ENCODE measurements around the gene VAMP2. TPM values are rescaled to one million over a fixed set of nuclear protein-coding genes. Genes with fewer than 3 reads are reported as not detected.

The VAMP2 gene
- total RNA-seq, 1 donor from 2014 or later, result 97.7 TPM

DNA sequence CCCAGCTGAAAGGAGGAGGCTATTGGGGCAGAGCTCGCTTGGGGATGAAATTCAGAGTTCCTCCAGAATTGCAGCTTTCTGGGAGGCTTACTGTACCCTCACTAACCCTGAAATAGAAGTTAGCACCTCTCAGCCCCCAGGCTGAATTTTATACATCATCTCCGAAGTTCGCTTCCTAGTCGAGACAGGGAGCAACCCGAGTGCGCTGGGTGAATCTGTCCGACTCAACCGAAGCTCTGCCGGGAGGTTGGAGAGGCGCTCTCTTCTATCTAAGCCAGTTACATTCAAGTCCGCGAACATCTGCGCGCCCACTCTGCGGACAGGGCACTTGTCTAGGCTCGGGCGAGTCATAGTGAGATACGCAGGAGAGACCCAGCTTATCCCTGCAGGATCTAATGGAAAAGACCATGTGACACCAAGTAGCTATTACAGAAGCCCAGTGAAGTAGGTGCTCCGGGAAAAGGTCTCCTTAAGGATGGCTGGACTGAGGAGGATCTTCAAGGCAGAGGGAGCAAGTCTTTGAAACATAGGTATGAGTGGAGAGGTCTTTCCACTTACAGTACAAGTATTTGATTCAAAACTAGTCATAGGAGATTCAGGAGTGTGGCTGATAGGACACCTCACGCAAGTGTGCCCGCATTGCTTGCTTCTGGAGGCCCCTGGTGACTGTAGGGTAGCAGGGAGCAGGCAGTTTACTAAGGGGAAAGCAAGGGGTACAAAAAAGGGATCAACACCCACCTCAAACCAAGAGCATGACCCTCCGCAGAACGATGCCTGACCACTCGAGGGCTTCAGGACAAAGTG is 38.2 kb downstream of the VAMP2 start:
- TF ChIP-seq, protein P1, sequence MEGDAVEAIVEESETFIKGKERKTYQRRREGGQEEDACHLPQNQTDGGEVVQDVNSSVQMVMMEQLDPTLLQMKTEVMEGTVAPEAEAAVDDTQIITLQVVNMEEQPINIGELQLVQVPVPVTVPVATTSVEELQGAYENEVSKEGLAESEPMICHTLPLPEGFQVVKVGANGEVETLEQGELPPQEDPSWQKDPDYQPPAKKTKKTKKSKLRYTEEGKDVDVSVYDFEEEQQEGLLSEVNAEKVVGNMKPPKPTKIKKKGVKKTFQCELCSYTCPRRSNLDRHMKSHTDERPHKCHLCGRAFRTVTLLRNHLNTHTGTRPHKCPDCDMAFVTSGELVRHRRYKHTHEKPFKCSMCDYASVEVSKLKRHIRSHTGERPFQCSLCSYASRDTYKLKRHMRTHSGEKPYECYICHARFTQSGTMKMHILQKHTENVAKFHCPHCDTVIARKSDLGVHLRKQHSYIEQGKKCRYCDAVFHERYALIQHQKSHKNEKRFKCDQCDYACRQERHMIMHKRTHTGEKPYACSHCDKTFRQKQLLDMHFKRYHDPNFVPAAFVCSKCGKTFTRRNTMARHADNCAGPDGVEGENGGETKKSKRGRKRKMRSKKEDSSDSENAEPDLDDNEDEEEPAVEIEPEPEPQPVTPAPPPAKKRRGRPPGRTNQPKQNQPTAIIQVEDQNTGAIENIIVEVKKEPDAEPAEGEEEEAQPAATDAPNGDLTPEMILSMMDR (IDR thresholded peaks at IDR 0.05), result no peak
- peaks cover 12% of the 10 kb centered on the region for H3K36me3 Mint-ChIP-seq (ENCODE audit: low read depth)
- peaks cover 33% of the 10 kb centered on the region for H3K27me3 Mint-ChIP-seq
- POLR2A ChIA-PET, result interaction anchor here (1.1 to 4.2 kb wide), 11 partner anchors 9 to 171 kb away, joined by 3 to 40 read pairs (median 5); partner anchors contain the start of genes CTC1 and SLC25A35
- peak overlapping the region; percentile 57 for H3K27ac Mint-ChIP-seq
- peaks cover 66% of the 10 kb centered on the region for H3K4me1 Mint-ChIP-seq
- DNase-seq (no peak), ATAC-seq (ENCODE audit: low read depth) (no peak)
- peak overlapping the region; percentile 93 for H3K4me3 Mint-ChIP-seq
- CTCF ChIA-PET, result interaction anchor here (0.8 to 1.7 kb wide), 6 partner anchors 15 to 53 kb away, joined by 3 to 4 read pairs (median 3); no protein-coding TSS in a partner anchor
- intact Hi-C loops (cut with micrococcal nuclease), result no loop called here
- no peaks in the 10 kb centered on the region for H3K9me3 Mint-ChIP-seq

GRCh38 chr17:8123695-8124349 is 38.9 kb downstream of the VAMP2 start, which contains the start of gene HES7:
Gene HES7, minus strand, starts transcription at chr17:8124106. Its CDS starts 22 bp downstream, at chr17:8124084.
- Mint-ChIP-seq H3K9me3 (no peaks in the 10 kb centered on the region), H3K27me3 (peaks cover 36% of the 10 kb centered on the region), H3K27ac (peak within 1 kb of the TSS; percentile 61), H3K4me3 (peak within 1 kb of the TSS; percentile 93), H3K36me3 (ENCODE audit: low read depth) (peaks cover 17% of the 10 kb centered on the region), H3K4me1 (peaks cover 71% of the 10 kb centered on the region)
- POLR2A ChIA-PET, result interaction anchor here (0.8 to 5.2 kb wide), 13 partner anchors 10 to 267 kb away, joined by 3 to 46 read pairs (median 5); partner anchors contain the start of genes CTC1, NAA38 and SLC25A35
- CTCF ChIA-PET, result interaction anchor here (0.8 to 2.3 kb wide), 7 partner anchors 14 to 52 kb away, joined by 3 to 8 read pairs (median 3); no protein-coding TSS in a partner anchor
- TF ChIP-seq, protein P1 (IDR thresholded peaks at IDR 0.05), result no peak
- DNase-seq (no peak), ATAC-seq (ENCODE audit: low read depth) (no peak)
- intact Hi-C loops (cut with micrococcal nuclease), result no loop called here

GRCh38 chr17:8122924-8123694 is 39.6 kb downstream of the VAMP2 start:
- ATAC-seq (ENCODE audit: low read depth) (no peak), DNase-seq (peak; percentile 37)
- TF ChIP-seq, protein P1 (IDR thresholded peaks at IDR 0.05), result no peak
- peaks cover 79% of the 10 kb centered on the region for H3K4me1 Mint-ChIP-seq
- H3K27me3 Mint-ChIP-seq, result peaks cover 42% of the 10 kb centered on the region
- peak overlapping the region; percentile 61 for H3K27ac Mint-ChIP-seq
- peaks cover 18% of the 10 kb centered on the region for H3K36me3 Mint-ChIP-seq (ENCODE audit: low read depth)
- ChIA-PET CTCF (interaction anchor here (0.8 to 2.3 kb wide), 3 partner anchors 14 to 35 kb away, joined by 3 to 8 read pairs (median 4); no protein-coding TSS in a partner anchor), POLR2A (interaction anchor here (0.6 to 5.2 kb wide), 12 partner anchors 10 to 1924 kb away, joined by 3 to 46 read pairs (median 6); partner anchors contain the start of genes CTC1 and NAA38)
- peak overlapping the region; percentile 93 for H3K4me3 Mint-ChIP-seq
- intact Hi-C loops (cut with micrococcal nuclease), result no loop called here
- H3K9me3 Mint-ChIP-seq, result no peaks in the 10 kb centered on the region

DNA sequence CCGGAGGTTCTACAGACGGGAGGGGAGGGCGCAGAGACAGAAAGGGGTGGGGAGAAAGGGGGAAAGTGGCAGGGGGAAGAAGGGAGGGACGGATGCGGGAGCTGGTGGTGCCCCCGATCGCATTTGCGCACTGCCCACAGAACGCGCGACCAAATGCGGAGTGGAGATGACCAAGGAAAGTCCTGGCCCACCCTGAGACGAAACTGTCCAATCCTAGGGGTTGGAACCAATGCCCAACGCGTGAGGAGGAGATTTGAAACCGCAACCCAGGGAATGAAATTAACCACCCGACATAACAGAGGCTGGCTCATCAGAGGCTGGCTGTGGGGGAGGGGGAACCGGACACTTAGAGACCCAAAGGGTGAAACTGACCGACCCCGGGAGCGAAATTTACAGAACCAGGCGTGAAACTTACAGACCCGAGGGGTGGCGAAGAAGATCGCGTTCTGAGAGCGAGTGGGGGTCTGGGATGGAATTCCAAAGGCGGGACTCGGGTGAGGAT is 40.3 kb downstream of the VAMP2 start:
- ChIA-PET CTCF (interaction anchor here (0.8 to 2.3 kb wide), 3 partner anchors 15 to 35 kb away, joined by 3 to 8 read pairs (median 4); no protein-coding TSS in a partner anchor), POLR2A (interaction anchor here (0.6 to 5.2 kb wide), 13 partner anchors 12 to 1924 kb away, joined by 3 to 46 read pairs (median 6); partner anchors contain the start of gene CTC1)
- Mint-ChIP-seq H3K4me3 (peak overlapping the region; percentile 93), H3K27ac (no peak overlapping the region), H3K36me3 (ENCODE audit: low read depth) (peaks cover 18% of the 10 kb centered on the region), H3K27me3 (peaks cover 47% of the 10 kb centered on the region), H3K9me3 (no peaks in the 10 kb centered on the region), H3K4me1 (peaks cover 85% of the 10 kb centered on the region)
- intact Hi-C loops (cut with micrococcal nuclease), result no loop called here
- ATAC-seq (ENCODE audit: low read depth) (no peak), DNase-seq (no peak)
- TF ChIP-seq, protein P1 (IDR thresholded peaks at IDR 0.05), result no peak

Data from activated B cell treated with CpG ODN at 0.5 μM for 24 hours (primary cell).